Activated T-cell treated with anti-CD3 and anti-CD28 coated beads, Interleukin-2, amount 50 U/mL, for 72 hours (primary cell): ENCODE results near the gene PKM. TPM values are rescaled to one million over a fixed set of nuclear protein-coding genes. Genes with fewer than 3 reads are reported as not detected.

Experiments used
- ATAC-seq, 2 donors: fragments of 150-1000 bp; cut with Tn5 transposase; replicated peaks in 1 of 2; 2 replicates each; pipeline ENCODE4 v1.10.0; 2021; ENCODE audit warnings: moderate library complexity in 2 of 2, mild to moderate bottlenecking in 1 of 2
- DNase-seq, 2 donors: peaks; one replicate each; pipeline ENCODE4 v3.0.0; 2021 to 2022; ENCODE audit warnings: mixed read lengths in 1 of 2
- H3K27ac Mint-ChIP-seq: one replicate; pipeline ENCODE4 v1.8.0; 2022; ENCODE audit warnings: mild to moderate bottlenecking, moderate library complexity, mixed read lengths
- H3K27me3 Mint-ChIP-seq: one replicate; pipeline ENCODE4 v1.8.0; 2022; ENCODE audit warnings: low read depth, mixed read lengths
- H3K36me3 Mint-ChIP-seq, 2 donors: one replicate each; pipeline ENCODE4 v1.8.0; 2022; ENCODE audit warnings: mixed read lengths in 2 of 2, mild to moderate bottlenecking in 1 of 2; ENCODE audit not compliant: insufficient read depth in 2 of 2
- H3K4me1 Mint-ChIP-seq: one replicate; pipeline ENCODE4 v1.8.0; 2022; ENCODE audit warnings: low read depth, mixed read lengths
- H3K4me3 Mint-ChIP-seq, 2 donors: one replicate each; pipeline ENCODE4 v1.8.0; 2022; ENCODE audit warnings: mild to moderate bottlenecking in 2 of 2, mixed read lengths in 2 of 2, moderate library complexity in 2 of 2
- H3K9me3 Mint-ChIP-seq, 2 donors: one replicate each; pipeline ENCODE4 v1.8.0; 2022; ENCODE audit warnings: mixed read lengths in 2 of 2
- total RNA-seq, 2 donors: library from RNA; stranded (reverse); gene quantifications; one replicate each; pipeline ENCODE4 v1.2.3, GENCODE V29; 2022

The PKM gene
- total RNA-seq, 2 donors from 2014 or later = 1,066 to 1,119 TPM

- ATAC-seq (no peak), DNase-seq (no peak)
- Mint-ChIP-seq H3K27ac (peak overlapping the region; percentile 30), H3K4me1 (peaks cover 41% of the 10 kb centered on the region), H3K36me3 (peaks cover 20 to 55% of the 10 kb centered on the region in 2 donors), H3K4me3 (no peak overlapping the region), H3K27me3 (no peaks in the 10 kb centered on the region), H3K9me3 (no peaks in the 10 kb centered on the region)
These were observed 27.5 kb downstream of the PKM start for GRCh38 chr15:72203507-72203837.

DNA sequence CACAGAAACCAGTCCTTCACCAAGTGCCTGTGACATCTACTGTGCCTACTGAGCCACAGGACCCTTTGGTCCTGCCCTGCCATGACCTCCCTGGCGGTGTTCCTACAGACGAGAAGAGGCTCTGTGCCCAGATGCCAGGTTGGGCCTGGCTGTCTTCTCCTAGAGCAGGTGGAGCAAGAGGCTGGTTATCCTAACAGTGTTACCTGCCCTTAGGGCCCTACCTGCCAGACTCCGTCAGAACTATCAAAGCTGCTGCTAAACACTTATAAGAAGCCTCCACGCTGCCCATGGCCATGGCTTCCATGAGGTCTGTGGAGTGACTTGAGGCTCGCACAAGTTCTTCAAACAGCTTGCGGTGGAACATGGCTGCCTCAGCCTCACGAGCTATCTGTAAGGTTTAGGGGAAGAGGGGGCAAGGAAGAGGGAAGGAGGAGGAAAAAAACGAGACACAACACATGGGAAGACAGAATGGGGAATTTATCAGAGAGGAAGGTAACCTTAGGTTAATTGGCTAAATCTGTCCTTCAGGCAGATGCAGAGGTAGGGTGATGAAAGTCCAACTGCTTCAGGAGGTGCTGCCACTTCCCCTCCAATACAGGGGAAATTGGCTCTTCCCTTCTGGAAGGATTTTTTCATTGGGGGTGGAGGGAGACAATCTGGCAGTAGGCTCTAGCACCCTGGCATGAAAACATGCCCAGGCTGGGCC is 28.0 kb downstream of the PKM start:
- peaks cover 20 to 56% of the 10 kb centered on the region in 2 donors for H3K36me3 Mint-ChIP-seq
- ATAC-seq = no peak
- H3K27ac Mint-ChIP-seq = peak overlapping the region; percentile 52
- no peaks in the 10 kb centered on the region for H3K27me3 Mint-ChIP-seq
- no peak overlapping the region for H3K4me3 Mint-ChIP-seq
- H3K4me1 Mint-ChIP-seq = peaks cover 41% of the 10 kb centered on the region
- DNase-seq = no peak
- no peaks in the 10 kb centered on the region for H3K9me3 Mint-ChIP-seq

- Mint-ChIP-seq H3K27me3 (no peaks in the 10 kb centered on the region), H3K4me3 (no peak overlapping the region), H3K4me1 (peaks cover 44% of the 10 kb centered on the region), H3K27ac (no peak overlapping the region), H3K9me3 (no peaks in the 10 kb centered on the region), H3K36me3 (peaks cover 21 to 58% of the 10 kb centered on the region in 2 donors)
- DNase-seq (no peak), ATAC-seq (no peak)
These were observed 28.7 kb downstream of the PKM start for GRCh38 chr15:72202302-72202701.

DNA sequence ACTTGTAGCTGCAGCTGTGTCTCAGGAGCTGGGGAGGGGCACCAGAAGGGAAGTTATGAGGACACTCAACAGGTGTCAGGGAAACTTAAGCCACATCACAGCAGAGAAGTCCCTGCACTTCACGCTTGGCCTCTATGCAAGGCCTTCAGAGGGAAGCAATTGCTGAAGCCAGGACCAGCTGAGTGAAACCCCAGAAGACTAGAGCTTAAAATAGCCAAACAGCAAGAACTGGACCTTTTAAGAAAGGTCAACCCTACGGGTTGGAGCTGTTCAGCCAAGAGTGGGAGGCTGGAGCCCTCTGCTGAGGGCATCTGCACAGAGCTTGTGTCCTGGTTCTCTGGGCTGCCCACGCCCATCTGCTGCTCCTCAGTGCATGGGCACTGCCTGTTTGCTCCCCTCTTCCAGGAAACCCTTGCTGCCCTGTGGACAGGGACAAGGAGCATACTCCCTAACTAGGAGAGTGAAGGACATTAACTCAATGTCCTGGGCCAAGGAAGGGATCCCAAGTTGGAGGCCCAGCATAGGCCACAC is 29.5 kb downstream of the PKM start:
- peaks cover 17 to 49% of the 10 kb centered on the region in 2 donors for H3K36me3 Mint-ChIP-seq
- H3K9me3 Mint-ChIP-seq = no peaks in the 10 kb centered on the region
- no peak overlapping the region for H3K4me3 Mint-ChIP-seq
- DNase-seq = no peak
- ATAC-seq = no peak
- H3K4me1 Mint-ChIP-seq = peaks cover 36% of the 10 kb centered on the region
- H3K27me3 Mint-ChIP-seq = no peaks in the 10 kb centered on the region
- no peak overlapping the region for H3K27ac Mint-ChIP-seq

- H3K27me3 Mint-ChIP-seq = no peaks in the 10 kb centered on the region
- DNase-seq = no peak
- H3K9me3 Mint-ChIP-seq = no peaks in the 10 kb centered on the region
- H3K4me3 Mint-ChIP-seq = no peak overlapping the region
- peaks cover 14 to 41% of the 10 kb centered on the region in 2 donors for H3K36me3 Mint-ChIP-seq
- peak overlapping the region; percentile 1 for H3K27ac Mint-ChIP-seq
- peaks cover 31% of the 10 kb centered on the region for H3K4me1 Mint-ChIP-seq
- ATAC-seq = no peak
These were observed 30.4 kb downstream of the PKM start for GRCh38 chr15:72200395-72201237.

GRCh38 chr15:72199721-72200212 is 31.2 kb downstream of the PKM start:
- Mint-ChIP-seq H3K27ac (no peak overlapping the region), H3K4me3 (no peak overlapping the region), H3K4me1 (peaks cover 25% of the 10 kb centered on the region)

DNA sequence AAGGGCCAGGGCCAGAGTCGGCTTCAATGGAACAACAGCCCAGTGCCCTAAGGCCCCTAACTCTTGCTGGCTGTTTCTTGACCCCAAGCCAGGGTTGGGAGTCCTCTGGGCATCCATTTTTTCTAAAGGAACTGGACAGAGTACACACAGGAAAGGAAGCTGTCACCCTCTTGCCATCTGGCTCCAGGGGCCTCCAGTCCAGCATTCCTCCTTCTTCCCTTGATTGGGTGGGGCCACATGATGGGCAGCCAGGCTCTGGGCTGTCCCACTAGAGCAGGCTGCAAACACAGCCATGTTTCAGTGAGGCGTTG is 31.8 kb downstream of the PKM start:
- ATAC-seq = no peak

More at GRCh38 chr15:72199721-72200212, 31.2 kb downstream of the PKM start:
- Mint-ChIP-seq H3K9me3 (no peaks in the 10 kb centered on the region), H3K27me3 (no peaks in the 10 kb centered on the region), H3K36me3 (peaks cover 12 to 34% of the 10 kb centered on the region in 2 donors)
- ATAC-seq = peak; percentile 69 to 70
- peak; percentile 72 to 78 for DNase-seq

DNA sequence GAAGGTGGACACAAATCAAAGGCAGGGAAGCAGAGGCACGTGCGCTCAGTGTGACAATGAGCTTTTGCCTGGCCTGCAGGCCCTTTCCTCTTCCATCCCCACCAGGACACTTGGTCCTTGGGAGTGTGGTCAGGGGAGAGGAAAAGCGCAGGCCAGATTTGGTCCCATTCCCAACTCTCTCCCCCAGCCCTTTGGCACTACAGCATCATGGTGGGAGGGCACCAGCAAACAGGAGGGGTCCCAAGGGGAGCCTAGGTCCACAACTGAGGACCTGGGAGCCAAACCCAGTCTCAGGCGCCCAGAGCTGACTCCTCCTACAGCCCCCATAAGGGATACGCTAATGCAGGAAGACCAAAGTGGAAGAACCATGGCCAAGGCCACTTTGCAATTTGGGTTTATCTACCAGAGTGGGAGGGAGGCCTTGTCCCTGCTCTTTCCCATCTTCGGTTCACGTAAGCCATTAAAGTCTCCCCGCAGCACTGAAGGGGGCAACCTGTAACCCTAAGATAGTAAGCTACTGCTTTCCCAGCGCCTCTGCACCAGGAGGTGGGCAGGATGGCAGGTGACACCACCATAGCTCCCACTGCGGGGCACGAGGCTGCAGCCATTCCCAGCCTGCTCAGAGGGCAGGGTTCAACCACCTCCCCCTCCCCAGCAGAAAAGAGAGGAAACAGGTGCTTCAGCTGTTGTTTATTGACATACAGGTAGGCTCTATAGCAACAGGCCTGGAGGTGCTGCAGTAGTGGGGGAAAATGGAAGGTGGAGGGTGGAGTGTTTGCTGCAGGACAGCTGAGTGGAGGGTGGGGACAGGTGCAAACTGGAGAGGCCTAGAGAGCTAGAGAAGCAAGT is 32.4 kb downstream of the PKM start:
- ATAC-seq = no peak
- H3K9me3 Mint-ChIP-seq = no peaks in the 10 kb centered on the region
- peak overlapping the region; percentile 63 for H3K27ac Mint-ChIP-seq
- H3K36me3 Mint-ChIP-seq = peaks cover 8 to 25% of the 10 kb centered on the region in 2 donors
- peak overlapping the region; percentile 79 to 84 for H3K4me3 Mint-ChIP-seq
- no peak for DNase-seq
- peaks cover 5% of the 10 kb centered on the region for H3K27me3 Mint-ChIP-seq
- H3K4me1 Mint-ChIP-seq = peaks cover 25% of the 10 kb centered on the region

More for the DNA sequence above, 31.8 kb downstream of the PKM start:
- no peak overlapping the region for H3K4me3 Mint-ChIP-seq
- H3K4me1 Mint-ChIP-seq = peaks cover 25% of the 10 kb centered on the region
- H3K36me3 Mint-ChIP-seq = peaks cover 10 to 30% of the 10 kb centered on the region in 2 donors
- peaks cover 2% of the 10 kb centered on the region for H3K27me3 Mint-ChIP-seq
- no peaks in the 10 kb centered on the region for H3K9me3 Mint-ChIP-seq
- no peak for DNase-seq
- no peak overlapping the region for H3K27ac Mint-ChIP-seq

DNA sequence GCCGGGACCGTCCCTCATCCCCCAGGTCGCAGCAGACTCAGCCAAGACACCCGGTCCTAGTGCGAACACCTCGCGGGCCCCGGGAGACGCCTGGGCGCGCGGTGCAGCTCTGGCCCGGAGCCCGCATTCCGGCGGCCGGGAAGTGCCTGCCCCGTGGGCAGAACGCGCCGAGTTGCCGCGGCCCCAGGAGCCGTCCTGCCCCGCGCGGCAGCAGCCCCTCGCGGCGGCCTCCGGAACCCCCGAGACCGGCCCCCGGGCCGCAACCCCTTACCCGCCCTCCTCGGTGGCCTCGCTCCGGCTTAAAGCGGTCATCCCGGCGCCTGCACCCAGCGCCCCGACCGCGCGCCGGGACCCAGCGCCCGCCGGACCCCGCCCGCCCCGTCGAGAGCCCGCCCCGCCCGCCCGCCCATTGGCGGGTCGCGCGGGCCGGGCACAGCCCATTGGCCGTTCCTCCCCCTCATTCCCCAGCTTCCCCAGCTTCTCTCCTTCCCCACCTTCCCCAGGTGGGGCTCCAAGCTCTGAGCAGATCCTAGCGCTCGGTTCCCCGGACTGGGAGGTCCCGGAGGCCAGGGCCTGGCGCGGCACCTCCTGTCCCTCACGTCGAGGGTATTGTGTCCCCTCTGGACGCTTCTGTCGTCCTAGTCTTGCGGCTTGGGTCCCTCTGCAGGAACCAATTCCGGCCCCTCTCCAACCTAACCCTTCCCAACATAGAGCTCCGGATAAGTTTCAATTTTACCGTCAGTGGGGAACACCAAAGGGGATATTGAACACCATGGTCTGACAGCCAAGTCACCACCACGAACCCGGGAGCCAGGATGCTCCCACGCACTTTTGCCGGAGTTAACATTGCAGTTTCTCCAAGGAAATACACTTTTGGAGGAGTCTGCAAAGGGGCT is 33.3 kb downstream of the PKM start, which contains the start of gene GRAMD2A:
GRAMD2A (minus strand) TSS at position 328 of the 896 bp plus-strand sequence.
- H3K4me3 Mint-ChIP-seq = peak within 1 kb of the TSS; percentile 79 to 84
- ATAC-seq (peak; percentile 50 to 54), DNase-seq (peak; percentile 19 to 30)
- peak within 1 kb of the TSS; percentile 63 for H3K27ac Mint-ChIP-seq
- no peaks in the 10 kb centered on the region for H3K9me3 Mint-ChIP-seq
- H3K4me1 Mint-ChIP-seq = peaks cover 25% of the 10 kb centered on the region
- peaks cover 5% of the 10 kb centered on the region for H3K27me3 Mint-ChIP-seq
- H3K36me3 Mint-ChIP-seq = peaks cover 5 to 16% of the 10 kb centered on the region in 2 donors

DNA sequence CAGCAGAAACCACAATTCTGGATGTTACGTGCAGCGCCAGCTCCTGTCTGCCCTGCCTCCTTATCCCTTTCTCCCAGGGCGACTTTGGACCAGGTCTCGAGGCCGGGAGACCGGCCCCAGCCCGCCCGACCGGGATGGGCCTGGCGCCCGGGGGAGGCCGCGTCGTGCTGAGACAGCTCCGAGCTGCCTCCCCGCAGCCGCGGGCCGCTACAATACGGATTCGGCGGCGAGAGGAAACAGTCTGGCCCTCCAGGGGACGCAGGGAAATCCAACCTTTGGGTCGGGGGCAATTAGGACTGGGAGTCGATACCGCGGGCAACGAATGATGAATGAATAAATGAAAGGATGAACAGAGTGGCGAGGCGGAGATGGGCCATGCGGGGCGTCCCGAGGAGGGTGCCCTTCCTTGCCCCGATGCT is 33.9 kb downstream of the PKM start:
- Mint-ChIP-seq H3K4me1 (peaks cover 25% of the 10 kb centered on the region), H3K27me3 (peaks cover 5% of the 10 kb centered on the region), H3K36me3 (peaks cover 4 to 13% of the 10 kb centered on the region in 2 donors), H3K27ac (no peak overlapping the region), H3K4me3 (peak overlapping the region; percentile 39 to 63), H3K9me3 (no peaks in the 10 kb centered on the region)
- peak in 1 of 2 donors; percentile 5 for ATAC-seq
- DNase-seq = peak in 1 of 2 donors; percentile 8

GRCh38 chr15:72196409-72197040 is 34.5 kb downstream of the PKM start:
- no peaks in the 10 kb centered on the region for H3K9me3 Mint-ChIP-seq
- DNase-seq = no peak
- H3K27ac Mint-ChIP-seq = no peak overlapping the region
- peaks cover 4 to 13% of the 10 kb centered on the region in 2 donors for H3K36me3 Mint-ChIP-seq
- ATAC-seq = no peak
- H3K4me1 Mint-ChIP-seq = peaks cover 25% of the 10 kb centered on the region
- peak overlapping the region in 1 of 2 donors; percentile 27 for H3K4me3 Mint-ChIP-seq
- H3K27me3 Mint-ChIP-seq = peaks cover 5% of the 10 kb centered on the region
